ENCODE data around the gene DHRSX.

Gene DHRSX

DNA sequence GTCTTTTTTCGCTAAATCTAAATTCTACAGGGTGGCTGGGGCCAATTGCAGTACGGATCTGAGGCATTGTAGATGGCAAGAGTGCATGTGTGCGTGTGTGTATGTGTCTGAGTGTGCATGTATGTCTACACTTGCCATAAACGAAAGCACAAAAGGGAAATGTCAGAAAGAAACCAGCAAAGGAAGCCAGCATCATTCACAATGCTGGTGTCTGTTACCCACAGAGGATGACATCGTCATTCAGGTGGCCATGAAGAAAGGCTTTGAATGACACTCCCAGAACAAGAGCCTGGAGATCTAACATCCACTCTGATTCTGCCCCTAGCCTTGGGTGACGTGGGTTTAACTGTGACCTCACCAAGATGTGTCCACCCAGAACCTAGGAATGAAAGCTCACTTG lies 124.6 kb downstream of the DHRSX start:
- no peak overlapping the region for H3K4me3 ChIP-seq (ENCODE audit: low read depth, low read length)

DNA sequence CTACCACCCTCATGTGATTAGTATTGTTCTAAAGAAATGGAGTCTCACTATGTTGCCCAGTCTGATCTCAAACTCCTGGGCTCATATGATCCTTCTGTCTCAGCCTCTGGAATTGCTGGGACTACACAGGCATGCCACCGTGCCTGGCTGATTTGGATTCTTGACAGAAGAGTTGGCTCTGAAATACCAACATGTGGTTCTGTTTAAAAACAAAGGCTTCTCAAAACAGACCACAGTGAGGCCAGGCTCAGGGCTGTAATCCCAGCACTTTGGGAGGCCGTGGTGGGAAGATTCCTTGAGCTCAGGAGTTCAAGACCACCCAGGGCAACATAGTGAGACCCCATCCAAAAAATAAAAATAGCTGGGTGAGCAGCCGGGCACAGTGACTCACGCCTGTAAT lies 126.7 kb downstream of the DHRSX start:
- no peak overlapping the region for H3K4me3 ChIP-seq (ENCODE audit: low read depth, low read length)
- in situ Hi-C loops (cut with HindIII; ENCODE audit: low sequenced_read_pairs): no loop called here
- peak; percentile 73 for DNase-seq (ENCODE audit: low read depth)
- TF ChIP-seq, protein P1, sequence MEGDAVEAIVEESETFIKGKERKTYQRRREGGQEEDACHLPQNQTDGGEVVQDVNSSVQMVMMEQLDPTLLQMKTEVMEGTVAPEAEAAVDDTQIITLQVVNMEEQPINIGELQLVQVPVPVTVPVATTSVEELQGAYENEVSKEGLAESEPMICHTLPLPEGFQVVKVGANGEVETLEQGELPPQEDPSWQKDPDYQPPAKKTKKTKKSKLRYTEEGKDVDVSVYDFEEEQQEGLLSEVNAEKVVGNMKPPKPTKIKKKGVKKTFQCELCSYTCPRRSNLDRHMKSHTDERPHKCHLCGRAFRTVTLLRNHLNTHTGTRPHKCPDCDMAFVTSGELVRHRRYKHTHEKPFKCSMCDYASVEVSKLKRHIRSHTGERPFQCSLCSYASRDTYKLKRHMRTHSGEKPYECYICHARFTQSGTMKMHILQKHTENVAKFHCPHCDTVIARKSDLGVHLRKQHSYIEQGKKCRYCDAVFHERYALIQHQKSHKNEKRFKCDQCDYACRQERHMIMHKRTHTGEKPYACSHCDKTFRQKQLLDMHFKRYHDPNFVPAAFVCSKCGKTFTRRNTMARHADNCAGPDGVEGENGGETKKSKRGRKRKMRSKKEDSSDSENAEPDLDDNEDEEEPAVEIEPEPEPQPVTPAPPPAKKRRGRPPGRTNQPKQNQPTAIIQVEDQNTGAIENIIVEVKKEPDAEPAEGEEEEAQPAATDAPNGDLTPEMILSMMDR (IDR thresholded peaks at IDR 0.05; ENCODE audit: low read depth, low read length, missing control alignments): no peak

More for the DNA sequence above, 124.6 kb downstream of the DHRSX start:
- no peak for DNase-seq (ENCODE audit: low read depth)
- TF ChIP-seq, protein P1 (IDR thresholded peaks at IDR 0.05; ENCODE audit: low read depth, low read length, missing control alignments): no peak
- in situ Hi-C loops (cut with HindIII; ENCODE audit: low sequenced_read_pairs): no loop called here

DNA sequence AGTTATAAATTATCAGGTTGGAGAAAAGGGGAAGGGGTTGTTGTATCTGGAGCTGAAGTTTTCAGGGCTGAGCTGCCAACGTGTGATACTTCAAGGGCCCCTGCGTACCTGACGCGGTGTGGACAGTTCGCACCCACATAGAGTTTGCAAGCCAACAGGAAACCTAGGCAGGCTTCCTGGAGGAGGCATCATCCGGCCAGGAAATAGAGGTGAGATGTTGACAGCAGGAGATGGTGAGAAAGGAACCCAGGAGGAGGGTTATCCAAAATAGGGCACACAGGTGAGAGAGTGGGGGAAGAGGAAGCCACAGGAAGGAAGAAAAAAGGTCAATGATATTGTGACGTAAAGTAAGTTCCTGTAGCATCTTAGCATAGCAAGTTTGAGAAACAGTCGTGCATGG lies 127.2 kb downstream of the DHRSX start:
- in situ Hi-C loops (cut with HindIII; ENCODE audit: low sequenced_read_pairs): no loop called here
- no peak for DNase-seq (ENCODE audit: low read depth)
- TF ChIP-seq, protein P1 (IDR thresholded peaks at IDR 0.05; ENCODE audit: low read depth, low read length, missing control alignments): no peak
- H3K4me3 ChIP-seq (ENCODE audit: low read depth, low read length): no peak overlapping the region

DNA sequence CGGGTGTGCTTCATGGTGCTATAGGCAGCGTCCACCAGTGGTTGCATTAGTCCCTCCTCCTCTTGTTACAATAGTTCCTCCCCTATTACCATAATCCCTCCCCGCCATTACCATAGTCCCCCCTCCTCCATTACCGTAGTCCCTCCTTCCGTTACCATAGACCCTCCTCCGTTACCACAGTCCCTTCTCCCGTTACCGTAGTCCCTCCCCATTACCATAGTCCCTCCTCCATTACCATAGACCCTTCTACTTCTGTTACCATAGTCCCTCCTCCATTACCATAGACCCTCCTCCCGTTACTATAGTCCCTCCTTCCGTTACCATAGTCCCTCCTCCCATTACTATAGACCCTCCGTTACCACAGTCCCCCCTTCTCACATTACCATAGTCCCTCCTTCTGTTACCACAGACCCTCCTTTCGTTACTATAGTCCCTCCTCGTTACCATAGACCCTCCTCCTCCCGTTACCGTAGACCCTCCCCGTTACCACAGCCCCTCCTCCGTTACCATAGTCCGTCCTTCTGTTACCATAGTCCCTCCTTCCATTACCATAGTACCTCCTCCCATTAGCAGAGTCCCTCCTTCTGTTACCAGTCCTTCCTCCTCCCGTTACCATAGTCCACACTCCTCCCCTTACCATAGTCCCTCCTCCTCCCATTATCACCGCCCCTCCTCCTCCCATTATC lies 129.6 kb downstream of the DHRSX start:
- no peak for DNase-seq (ENCODE audit: low read depth)
- TF ChIP-seq, protein P1 (IDR thresholded peaks at IDR 0.05; ENCODE audit: low read depth, low read length, missing control alignments): no peak
- in situ Hi-C loops (cut with HindIII; ENCODE audit: low sequenced_read_pairs): no loop called here
- H3K4me3 ChIP-seq (ENCODE audit: low read depth, low read length): peak overlapping the region; percentile 2

DNA sequence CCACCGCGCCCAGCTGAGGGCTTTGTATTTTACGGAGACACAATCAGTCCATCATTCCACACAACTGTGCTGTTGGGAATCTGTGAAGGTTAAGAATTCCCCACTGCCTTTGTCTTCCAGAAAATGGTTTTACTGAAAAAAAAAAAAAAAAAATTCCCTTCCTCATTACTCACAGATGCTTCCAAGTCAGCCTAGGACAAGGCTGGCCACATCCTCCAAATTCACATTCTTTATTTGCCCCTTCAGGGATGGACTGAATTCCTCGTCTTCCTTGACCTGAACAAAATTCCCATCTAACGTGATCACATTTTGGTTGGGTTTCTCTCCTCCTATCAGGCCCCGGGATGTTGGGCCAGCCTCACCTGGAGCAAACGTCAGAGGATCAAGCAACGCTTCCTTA lies 130.3 kb downstream of the DHRSX start:
- peak overlapping the region; percentile 2 for H3K4me3 ChIP-seq (ENCODE audit: low read depth, low read length)
- TF ChIP-seq, protein P1 (IDR thresholded peaks at IDR 0.05; ENCODE audit: low read depth, low read length, missing control alignments): no peak
- peak; percentile 41 for DNase-seq (ENCODE audit: low read depth)
- in situ Hi-C loops (cut with HindIII; ENCODE audit: low sequenced_read_pairs): no loop called here

DNA sequence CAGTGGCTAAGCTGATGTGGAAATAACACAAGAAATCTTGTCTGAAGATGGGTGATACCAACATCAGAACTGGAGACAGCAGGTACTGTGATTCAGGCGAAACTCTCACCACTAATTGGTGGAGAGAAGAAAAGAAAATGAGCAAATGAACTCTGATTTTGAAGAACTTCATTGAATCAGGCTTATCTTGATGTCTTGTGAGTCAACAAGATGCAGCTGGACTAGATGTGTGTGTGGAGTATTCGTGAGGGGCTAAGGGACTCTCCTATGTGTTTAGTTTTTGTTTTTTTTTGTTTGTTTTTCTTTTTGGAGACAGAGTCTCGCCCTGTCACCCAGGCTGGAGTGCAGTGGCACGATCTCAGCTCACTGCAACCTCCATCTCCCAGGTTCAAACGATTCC lies 131.6 kb downstream of the DHRSX start:
- H3K4me3 ChIP-seq (ENCODE audit: low read depth, low read length): no peak overlapping the region
- no peak for DNase-seq (ENCODE audit: low read depth)
- in situ Hi-C loops (cut with HindIII; ENCODE audit: low sequenced_read_pairs): no loop called here
- TF ChIP-seq, protein P1 (IDR thresholded peaks at IDR 0.05; ENCODE audit: low read depth, low read length, missing control alignments): no peak
